GM18520 (cell line): Measurements from ENCODE around the gene KDM3A.
A peak's percentile ranks its signal among the peaks of the same experiment; 100 is the strongest.

Experiments used
- ATAC-seq: cut with Tn5 transposase; IDR thresholded peaks from one replicate; pipeline ENCODE4 v1.9.1; 2021; ENCODE audit not compliant: unreplicated experiment

The KDM3A gene, protein sequence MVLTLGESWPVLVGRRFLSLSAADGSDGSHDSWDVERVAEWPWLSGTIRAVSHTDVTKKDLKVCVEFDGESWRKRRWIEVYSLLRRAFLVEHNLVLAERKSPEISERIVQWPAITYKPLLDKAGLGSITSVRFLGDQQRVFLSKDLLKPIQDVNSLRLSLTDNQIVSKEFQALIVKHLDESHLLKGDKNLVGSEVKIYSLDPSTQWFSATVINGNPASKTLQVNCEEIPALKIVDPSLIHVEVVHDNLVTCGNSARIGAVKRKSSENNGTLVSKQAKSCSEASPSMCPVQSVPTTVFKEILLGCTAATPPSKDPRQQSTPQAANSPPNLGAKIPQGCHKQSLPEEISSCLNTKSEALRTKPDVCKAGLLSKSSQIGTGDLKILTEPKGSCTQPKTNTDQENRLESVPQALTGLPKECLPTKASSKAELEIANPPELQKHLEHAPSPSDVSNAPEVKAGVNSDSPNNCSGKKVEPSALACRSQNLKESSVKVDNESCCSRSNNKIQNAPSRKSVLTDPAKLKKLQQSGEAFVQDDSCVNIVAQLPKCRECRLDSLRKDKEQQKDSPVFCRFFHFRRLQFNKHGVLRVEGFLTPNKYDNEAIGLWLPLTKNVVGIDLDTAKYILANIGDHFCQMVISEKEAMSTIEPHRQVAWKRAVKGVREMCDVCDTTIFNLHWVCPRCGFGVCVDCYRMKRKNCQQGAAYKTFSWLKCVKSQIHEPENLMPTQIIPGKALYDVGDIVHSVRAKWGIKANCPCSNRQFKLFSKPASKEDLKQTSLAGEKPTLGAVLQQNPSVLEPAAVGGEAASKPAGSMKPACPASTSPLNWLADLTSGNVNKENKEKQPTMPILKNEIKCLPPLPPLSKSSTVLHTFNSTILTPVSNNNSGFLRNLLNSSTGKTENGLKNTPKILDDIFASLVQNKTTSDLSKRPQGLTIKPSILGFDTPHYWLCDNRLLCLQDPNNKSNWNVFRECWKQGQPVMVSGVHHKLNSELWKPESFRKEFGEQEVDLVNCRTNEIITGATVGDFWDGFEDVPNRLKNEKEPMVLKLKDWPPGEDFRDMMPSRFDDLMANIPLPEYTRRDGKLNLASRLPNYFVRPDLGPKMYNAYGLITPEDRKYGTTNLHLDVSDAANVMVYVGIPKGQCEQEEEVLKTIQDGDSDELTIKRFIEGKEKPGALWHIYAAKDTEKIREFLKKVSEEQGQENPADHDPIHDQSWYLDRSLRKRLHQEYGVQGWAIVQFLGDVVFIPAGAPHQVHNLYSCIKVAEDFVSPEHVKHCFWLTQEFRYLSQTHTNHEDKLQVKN (N-terminal part only)

DNA sequence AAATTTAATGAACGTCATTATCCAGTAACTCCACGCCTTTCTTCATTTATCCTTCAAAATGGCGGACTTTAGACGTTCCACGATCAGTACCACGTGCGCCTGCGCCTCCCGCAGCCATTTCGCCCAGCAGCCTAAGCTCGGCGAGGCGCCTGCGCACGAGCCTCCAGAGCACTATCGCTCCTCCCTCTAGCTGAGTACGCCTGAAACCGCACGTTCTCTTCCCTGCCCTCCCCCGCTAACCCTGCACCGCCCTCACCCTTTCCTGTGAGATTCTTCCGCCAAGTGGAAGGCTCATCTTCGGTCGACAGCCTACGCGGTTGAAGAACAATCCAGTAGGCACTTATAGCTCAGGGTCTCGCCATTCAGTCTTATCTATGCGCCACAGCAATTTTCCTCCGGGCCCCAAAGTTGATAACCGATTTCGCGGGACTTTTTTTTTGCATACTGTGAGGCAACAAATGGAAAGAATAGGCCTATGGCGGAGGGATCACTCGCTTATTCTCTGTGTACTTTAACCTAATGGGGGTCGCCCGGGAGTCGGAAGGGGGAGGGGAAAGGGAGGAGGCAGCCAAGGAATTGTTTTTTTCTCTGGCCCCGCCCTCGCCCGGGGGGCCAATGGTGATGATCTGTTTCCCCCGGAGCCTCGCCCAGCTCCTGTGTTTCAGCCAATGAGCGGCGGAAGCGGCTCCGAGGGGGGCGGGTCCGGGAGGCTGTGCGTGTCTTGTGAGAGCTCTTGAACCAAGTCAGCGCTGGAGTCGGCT is at the start of gene KDM3A:
Gene KDM3A, plus strand, starts transcription at position 741 of the 761 bp plus-strand sequence. CDS start 677 bp downstream, outside the sequence.
- peak; percentile 74 for ATAC-seq

DNA sequence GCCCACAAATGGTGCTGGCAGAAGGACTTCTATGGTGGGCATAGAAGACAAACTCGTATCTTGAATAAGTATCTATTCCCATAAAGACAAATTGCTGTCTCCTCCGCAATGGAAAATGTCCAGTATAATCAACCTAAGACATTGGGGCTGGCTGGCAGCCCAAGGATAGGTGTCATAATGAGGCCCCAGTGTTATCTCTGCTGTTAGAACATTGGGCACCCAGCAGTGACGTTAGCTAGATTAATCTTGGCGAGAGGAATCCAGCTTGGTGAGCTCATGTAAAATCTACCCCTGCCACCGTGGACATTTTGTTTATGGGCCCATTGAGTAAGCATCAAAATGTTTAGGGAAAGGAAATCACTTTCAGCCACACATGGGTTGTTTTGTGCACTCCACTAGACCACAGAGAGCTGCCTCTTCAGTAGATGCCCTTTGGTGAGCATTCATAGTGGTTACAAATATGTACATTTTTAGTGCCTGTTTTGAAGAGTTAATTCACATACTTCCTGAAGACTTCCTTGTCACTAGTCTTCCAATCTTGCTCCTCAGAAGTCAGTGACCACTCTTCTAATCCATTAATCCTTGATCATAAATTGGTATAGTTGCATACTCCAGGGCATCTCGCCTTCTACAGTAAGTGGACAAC is 48.2 kb upstream of the KDM3A start:
- no peak for ATAC-seq

DNA sequence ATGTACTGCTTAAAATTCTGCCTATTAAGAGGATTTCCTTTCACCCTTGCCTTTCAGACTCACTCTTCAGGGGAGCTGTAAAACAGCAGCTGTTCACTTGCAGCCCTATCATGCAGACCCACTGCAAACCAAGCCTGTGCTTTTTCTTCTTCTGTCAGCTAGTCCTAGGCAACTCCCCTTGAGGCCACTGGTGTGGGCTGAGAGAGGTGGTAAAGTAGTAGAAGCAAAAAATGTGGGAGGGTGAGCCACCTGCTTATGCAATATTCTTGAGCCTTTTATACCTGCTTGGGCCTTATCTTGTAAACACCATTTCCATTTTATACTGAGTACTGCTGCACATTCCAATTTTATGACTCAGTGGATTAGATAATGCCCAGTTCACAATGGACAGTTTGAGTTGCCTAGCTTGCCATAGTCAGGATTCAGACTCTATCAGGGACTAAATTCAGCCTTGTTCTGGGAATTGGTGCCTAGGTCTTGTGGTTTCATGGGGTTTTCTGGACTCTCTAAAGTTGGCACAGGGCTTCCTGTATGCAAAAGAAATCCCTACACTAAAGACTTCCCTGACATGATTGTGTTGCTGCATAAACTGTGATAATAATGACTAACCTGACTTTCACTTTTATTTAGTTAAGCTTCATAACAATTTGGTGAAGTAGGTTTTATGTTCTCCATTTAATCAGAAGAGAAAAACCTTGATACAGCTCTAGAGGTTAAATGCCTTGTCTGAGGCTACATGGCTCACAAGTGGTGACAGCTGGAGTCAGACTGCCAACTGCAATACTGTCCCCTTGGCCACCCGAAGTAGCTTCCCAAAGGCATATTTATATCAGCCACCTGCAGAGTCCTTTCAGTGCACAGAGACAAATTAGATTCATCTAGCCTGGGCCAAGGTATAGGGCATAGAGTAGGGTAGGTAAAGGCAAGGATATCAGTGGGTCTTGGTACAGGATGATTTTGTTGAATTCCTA is 47.4 kb upstream of the KDM3A start:
- no peak for ATAC-seq

DNA sequence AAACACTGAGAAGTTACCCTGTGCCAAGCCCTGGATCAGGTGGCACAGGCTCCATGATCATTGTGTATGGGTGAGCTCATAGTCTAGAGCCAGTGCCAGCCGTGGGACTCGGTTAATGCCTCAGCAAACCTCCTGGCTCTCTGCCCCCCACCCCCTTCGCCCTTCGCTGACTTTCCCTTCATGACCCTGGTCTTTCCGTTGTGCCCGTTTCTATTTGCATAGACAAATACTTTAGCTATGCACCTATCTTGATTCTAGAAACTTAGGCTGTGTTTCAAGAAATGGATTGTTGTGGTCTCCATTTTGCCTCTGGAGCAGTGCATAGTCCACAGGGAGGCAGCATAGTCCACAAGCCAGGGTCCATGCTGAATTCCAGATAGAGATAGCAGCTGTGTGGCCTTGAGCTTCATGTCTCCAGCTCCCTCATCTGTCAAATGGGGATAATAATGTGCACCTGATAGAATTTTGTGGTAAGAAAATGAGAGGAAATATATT is 44.8 kb upstream of the KDM3A start:
- no peak for ATAC-seq

DNA sequence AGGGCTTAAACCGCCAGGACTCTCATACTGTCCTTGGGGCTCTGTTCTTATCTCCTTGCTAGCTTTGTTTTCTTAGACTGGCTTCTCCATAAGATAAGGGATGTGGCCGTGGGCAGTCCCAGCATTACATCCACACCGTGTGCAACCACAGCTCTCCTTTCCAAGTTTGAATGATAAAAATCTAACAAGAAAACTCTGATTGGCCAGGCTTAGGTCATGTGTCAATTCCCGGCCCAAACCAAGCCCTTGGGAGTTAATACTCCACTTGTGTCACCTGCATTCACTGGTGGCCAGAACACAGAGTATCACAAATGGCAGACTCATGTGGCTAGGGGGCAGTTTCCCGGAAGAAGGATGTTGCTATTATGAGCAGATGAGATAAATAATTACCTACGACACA is 43.2 kb upstream of the KDM3A start:
- no peak for ATAC-seq

DNA sequence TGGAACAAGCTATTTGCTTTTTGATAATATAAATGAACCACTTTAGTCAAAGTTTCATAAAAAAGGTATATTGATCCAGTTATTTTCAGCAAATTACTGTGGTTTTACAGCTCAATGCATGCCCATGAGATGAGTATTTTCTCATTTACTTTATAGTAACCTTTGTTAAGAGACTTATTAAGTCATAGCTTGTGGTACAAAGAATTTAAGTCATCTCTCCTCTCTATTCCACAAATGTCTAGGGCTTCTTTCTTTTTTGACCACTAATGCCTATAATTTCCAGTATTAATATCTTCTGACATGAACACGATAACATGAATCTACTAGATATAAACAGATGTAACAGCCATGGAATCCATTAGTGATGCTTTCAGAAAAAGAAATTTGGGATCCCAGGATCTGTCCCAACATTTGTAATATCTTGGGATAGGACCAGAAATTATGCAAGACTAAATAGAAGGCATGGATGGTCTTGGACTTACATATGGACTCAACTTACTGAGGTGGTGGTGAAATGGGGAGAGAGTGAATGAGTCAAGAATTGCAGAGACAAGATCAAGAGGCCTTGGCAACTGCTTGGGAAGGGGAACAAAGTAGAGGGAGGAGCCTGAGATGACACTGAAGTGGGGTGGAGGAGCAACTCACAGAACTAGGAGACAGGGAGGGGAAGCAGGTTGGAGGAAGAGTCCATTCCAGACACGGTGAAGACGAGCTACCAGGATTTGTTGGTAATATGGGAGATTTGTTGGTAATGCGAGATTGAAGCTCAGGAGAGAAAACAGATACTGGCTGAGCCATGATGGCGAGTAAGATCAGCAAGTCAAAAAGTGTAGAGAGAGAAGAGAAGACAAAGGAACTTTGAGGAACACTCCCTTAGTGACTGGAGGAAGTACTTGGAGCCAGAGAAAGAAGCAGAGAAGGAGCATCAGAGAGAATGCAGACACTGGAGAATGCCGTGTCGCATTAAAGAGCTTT is 42.4 kb upstream of the KDM3A start:
- no peak for ATAC-seq

DNA sequence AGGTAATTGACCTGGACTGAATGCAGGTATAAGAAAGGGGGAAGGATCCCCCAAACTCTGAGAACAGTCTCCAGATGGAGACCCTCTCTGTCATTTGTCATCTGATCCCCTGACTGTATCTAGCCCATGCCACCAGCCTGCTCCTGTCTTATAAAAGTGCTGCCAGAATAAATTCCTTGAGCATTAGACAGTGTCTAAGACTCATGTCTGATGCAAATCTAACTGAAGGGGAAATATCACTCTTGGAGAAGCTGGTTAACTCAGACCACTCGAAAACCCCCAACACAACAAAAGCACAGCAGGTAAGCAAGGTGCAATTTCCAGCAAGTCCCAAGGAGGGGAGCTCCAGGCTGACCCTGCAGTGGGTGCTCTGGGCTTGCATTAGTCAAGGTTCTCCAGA is 40.9 kb upstream of the KDM3A start:
- no peak for ATAC-seq

DNA sequence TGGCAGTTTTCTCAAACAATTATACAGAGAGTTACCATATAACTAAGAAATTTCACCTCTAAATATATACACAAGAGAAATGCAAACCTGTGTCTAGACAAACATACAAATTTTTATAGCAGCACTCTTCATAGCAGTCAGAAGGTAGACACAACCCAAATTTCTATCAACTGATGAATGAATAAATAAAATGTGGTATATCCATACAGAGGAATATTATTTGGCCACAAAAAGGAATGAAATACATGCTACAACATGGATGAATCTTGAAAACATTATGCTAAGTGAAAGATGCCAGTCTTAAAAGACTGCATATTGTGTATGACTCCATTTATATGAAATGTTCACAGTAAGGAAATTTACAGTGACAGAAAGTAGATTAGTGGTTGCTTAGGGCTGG is 30.6 kb upstream of the KDM3A start:
- no peak for ATAC-seq

DNA sequence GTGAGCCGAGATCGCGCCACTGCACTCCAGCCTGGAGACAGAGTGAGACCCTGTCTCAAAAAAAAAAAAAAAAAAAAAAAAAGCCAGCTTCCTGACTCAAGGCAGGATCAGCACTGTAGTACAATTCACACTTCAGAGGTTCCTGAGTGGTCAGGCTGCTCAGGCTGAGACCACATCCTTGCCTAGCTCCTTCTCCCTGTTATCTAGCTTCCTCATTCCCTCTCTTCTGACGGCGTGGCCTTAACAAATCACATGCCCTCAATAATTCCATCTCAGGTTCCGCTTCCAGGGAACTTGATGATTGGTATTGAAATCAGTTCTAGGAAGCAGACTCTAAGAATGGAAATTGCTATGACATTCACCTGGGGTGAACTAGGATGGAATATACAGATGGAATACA is 29.8 kb upstream of the KDM3A start:
- no peak for ATAC-seq

DNA sequence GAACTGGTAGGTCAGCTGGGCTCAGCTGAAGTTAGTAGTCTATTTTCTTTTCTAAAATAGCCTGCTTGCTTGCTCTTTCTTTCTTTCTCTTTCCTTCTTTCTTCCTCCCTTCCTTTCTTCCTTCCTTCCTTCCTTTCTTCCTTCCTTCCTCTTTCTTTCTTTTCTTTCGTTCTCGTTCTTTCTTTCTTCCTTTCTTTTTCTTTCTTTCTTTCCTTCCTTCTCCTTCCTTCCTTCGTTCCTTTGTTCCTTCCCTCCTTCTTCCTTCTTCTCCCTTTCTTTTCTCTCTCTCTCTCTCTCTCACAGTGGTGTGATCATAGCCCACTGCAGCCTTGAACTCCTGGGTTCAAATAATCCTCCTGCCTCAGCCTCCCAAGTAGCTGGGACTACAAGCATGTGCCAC is 29.2 kb upstream of the KDM3A start:
- ATAC-seq: no peak

DNA sequence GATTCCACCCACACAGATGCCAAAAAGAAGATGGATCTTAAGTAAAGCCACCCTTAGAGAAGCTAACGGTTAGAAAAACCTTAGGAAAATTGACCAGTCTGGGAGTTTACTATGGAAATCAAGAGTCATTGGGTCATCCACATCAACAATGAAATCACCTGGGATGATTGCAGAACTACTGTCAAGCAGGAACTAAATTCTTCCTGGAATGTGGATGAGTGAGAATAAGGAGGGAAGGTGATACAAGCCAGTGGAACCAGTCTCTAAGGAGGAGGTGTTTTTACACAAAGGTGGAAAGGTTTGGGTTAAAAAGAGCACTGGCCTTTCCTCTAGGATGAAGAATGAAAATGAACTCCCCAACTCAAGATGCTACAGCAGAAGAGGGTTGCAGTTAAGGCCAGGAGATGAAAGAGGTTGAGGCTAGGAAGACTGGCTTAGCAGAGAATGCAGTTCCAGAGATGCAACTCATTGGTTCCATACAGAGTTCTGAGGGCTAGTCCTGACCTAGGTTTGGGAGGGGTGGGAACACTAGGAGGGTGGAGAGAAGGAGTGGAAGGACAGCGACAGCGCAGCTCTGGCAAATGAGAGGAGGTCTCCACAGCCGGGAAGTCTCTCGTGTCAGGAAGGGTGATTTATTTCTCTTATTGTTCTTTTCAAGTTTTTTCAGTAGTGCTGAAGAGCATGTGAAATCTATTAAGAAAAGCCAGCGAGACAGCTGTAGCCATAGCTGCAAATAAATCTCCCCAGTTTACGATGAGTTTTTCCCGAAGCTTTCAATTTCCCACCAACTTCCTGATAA is 27.7 kb upstream of the KDM3A start:
- ATAC-seq: no peak

DNA sequence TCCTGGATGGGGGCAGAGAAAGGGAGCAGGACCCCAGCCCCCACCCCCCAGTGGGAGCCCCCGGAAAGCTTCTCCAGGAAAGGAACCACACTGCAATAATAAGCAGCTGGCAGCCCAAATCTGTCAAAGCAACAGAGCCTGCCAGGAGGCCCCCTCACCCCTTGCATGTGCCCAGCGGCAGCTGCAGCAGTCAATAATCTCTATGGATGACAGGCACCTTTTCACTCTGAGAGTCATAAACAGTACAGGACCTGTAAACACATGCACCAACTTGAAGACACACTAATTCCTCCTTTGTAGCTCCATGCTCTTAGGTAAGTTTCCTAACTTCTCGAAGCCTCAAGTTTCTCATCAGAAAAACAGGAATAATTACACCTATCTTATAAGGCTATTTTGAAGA is 26.2 kb upstream of the KDM3A start:
- ATAC-seq: no peak

DNA sequence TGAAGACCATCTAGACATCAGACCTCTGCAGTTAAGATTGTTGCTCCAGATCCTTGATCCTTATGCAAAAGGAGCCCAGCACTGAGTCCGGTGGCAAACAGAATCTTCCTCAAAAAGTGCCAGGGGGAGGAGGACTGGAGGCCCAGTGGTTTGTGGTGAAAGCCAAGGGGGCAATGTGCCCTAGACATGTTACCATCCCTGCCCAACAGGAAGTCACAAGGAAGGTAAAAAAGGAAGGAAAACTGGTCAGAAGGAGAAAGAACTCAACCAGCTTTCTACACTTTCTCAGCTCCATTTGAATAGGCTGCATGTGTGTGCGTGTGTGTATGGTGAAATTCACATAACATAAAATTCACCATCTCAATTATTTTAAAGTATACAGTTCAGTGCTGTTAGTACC is 25.0 kb upstream of the KDM3A start:
- no peak for ATAC-seq

DNA sequence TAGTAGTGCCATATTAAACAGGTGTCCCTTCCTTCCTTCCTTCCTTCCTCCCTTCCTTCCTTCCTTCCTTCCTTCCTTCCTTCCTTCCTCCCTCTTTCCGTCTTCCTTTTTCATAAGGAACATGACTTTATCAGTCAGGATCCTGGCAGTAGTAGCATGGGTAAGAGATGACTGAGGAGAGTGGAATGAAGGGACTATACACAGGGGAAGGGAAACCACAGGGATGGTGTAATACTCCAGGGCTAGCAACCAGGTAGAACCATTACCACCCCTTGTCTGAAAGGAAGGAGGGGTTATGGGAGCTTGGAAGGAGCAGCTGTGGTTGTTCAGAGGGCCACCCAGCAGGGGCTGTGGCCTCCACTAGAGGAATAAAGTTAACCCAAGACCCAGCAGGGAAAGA is 23.2 kb upstream of the KDM3A start:
- ATAC-seq: no peak

DNA sequence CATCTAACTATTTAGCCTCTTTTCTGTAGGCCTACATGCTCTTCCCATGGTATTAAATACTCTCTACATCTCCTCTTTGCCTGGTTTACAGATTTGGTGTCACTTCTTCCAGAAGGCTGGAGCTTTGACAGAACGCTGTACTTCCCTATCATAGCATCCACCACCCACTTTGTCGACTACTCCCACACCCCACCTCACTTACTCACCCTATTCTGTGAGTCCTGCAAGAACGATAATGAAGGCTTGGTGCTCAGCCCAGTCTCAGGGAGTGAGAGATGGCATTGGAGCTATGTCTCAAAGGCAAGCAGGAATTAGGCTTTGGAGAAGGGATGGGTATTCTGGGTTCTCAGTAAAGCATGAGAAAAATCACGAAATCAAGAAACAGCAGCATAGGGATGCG is 20.3 kb upstream of the KDM3A start:
- ATAC-seq: no peak

DNA sequence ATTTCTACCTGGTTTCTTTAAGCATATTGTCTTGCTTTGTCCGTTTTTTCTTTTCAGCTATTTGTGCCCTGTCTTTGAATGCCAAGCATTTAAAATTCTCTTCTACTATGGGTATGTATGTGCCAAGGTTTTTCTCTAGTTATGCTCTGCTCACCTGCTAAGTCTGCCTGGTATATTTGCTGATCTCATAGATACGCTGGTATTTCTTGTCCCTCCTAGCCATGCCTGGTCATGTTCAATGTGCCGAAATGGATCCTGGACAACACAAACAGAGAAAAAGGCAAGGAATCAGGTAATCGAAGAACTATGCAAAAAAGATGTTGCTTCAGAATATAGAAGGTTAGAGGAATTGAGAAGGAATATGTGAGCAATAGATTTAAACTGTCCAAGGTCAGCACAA is 14.9 kb upstream of the KDM3A start:
- no peak for ATAC-seq

DNA sequence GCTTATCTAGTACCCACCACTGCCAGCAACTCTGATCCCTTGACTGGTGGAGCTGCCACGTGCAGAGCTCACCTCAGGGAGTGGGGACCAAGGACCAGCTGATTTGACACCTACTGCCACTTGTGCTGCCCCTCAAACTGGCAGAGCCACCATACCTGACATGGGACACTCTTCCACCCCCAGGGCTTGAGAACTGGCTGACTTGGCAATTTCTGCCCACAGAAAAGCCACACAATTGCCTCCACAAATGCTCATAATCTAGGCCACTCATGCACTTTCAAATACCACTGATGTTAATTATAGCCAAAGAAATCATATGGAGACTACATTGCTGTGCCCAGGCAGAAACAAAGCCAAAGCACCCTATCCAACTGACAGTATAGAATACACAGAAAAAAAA is 11.8 kb upstream of the KDM3A start:
- ATAC-seq: no peak
